ENCODE data around the gene INS. TPM values are rescaled to one million over a fixed set of nuclear protein-coding genes. Genes with fewer than 3 reads are reported as not detected.
A peak's percentile ranks its signal among the peaks of the same experiment; 100 is the strongest.
"Not testable (repeated sequence)": the region's sequence is repeated elsewhere in the genome, so short reads cannot be mapped to it uniquely, and the experiment has no call there.

Gene INS
- total RNA-seq, 2 experiments from 2014 or later: not detected

DNA sequence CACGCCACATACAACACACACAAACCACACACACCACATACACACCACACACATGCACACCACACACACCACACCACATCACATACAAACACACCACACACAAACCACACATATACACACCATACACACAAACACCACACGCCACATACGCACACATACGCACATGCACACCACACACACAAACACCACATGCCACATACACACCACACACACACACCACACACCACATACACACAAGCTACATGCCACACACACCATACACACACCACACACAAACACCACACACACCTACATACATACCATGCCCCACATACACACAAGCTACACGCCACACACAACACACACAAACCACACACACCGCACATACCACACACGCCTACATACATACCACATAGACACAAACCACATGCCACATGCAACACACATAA lies 26.3 kb upstream of the INS start:
- Mint-ChIP-seq H3K27me3 (ENCODE audit: low read depth) (peaks cover 5% of the 10 kb centered on the region), H3K4me3 (no peak overlapping the region), H3K27ac (no peak overlapping the region), H3K4me1 (ENCODE audit: low read depth) (no peaks in the 10 kb centered on the region), H3K9me3 (ENCODE audit: insufficient read depth) (no peaks in the 10 kb centered on the region), H3K36me3 (ENCODE audit: low read depth) (no peaks in the 10 kb centered on the region)
- ChIA-PET POLR2A (no interaction called here), CTCF (interaction anchor here (1.0 to 2.7 kb wide), 5 partner anchors 112 to 535 kb away, joined by 3 to 14 read pairs (median 5); no protein-coding TSS in a partner anchor)
- ATAC-seq: no peak
- no peak for DNase-seq

DNA sequence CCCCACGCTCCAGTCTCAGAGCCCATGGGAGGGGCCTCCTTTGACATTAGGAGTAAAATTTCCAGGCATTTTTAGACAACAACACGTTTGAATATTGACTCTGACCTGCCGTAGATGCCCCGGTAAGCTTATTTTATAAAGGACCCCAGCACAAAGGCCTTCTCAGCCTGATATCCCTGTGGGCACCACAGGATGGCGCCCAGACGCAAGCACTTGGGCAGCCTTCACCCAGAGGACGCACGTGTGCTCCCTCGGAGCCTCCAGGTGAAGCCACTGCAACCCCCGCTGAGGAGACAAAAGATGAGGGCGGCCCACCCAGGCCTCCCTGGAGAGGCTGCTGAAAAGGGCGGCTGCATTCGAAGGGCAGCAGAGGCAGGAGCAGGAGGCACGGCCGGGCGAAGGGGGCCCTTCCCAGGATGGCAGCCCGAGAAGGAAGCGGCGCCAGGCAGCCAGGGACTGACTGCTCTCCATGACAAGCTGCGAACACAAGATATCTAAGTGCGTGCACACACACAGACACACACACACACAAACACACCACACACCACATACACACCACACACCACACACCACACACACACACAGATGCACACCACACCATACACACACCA lies 25.8 kb upstream of the INS start:
- ChIA-PET POLR2A (no interaction called here), CTCF (interaction anchor here (0.6 to 2.7 kb wide), 10 partner anchors 9 to 534 kb away, joined by 3 to 14 read pairs (median 4); no protein-coding TSS in a partner anchor)
- no peaks in the 10 kb centered on the region for H3K36me3 Mint-ChIP-seq (ENCODE audit: low read depth)
- H3K4me1 Mint-ChIP-seq (ENCODE audit: low read depth): no peaks in the 10 kb centered on the region
- peak; percentile 61 for DNase-seq
- H3K27ac Mint-ChIP-seq: no peak overlapping the region
- ATAC-seq: peak; percentile 81
- H3K27me3 Mint-ChIP-seq (ENCODE audit: low read depth): peaks cover 5% of the 10 kb centered on the region
- H3K9me3 Mint-ChIP-seq (ENCODE audit: insufficient read depth): no peaks in the 10 kb centered on the region
- H3K4me3 Mint-ChIP-seq: no peak overlapping the region

DNA sequence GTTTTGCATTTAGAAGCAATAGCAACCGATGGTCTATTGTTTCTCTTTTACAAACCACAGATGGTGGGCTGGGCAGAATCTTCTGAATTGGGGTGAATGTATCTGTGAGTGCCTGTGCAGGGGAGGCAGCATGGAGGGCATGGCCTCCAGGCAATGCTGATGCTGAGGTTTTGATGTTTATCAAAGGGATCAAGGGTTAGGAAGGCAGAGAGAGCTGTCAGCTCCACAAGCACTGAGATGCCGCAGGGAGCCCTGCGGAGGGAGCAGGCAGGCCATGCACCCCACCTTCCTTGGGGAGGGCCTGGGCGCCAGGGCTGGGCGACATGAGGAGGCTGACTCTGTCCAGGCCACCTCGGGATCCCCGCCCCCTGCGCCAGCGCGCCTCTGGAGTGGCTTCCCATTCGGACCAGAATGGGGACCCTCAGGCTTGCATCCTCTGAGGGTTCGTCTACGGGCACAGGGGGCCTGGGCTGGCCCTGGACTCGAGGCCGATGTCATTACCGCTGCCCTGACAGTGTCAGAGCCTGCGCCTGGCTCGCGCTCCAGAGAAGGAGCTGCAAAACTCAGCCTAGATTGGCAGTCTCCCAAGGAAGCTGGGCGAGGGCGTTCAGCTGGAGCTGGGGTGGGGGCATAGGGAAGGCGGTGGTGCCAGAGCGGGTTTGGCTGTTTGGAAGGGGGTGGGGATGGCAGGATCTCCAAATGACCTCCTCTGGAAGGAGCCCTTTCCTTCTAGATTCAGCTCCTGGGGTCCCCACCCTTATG lies 24.5 kb upstream of the INS start:
- DNase-seq (no peak), ATAC-seq (no peak)
- ChIA-PET CTCF (interaction anchor here (1.4 to 2.7 kb wide), 6 partner anchors 10 to 533 kb away, joined by 3 to 14 read pairs (median 4); no protein-coding TSS in a partner anchor), POLR2A (no interaction called here)
- H3K27me3 Mint-ChIP-seq (ENCODE audit: low read depth): peaks cover 3% of the 10 kb centered on the region
- no peaks in the 10 kb centered on the region for H3K36me3 Mint-ChIP-seq (ENCODE audit: low read depth)
- H3K4me3 Mint-ChIP-seq: no peak overlapping the region
- no peak overlapping the region for H3K27ac Mint-ChIP-seq
- H3K4me1 Mint-ChIP-seq (ENCODE audit: low read depth): no peaks in the 10 kb centered on the region
- H3K9me3 Mint-ChIP-seq (ENCODE audit: insufficient read depth): no peaks in the 10 kb centered on the region

DNA sequence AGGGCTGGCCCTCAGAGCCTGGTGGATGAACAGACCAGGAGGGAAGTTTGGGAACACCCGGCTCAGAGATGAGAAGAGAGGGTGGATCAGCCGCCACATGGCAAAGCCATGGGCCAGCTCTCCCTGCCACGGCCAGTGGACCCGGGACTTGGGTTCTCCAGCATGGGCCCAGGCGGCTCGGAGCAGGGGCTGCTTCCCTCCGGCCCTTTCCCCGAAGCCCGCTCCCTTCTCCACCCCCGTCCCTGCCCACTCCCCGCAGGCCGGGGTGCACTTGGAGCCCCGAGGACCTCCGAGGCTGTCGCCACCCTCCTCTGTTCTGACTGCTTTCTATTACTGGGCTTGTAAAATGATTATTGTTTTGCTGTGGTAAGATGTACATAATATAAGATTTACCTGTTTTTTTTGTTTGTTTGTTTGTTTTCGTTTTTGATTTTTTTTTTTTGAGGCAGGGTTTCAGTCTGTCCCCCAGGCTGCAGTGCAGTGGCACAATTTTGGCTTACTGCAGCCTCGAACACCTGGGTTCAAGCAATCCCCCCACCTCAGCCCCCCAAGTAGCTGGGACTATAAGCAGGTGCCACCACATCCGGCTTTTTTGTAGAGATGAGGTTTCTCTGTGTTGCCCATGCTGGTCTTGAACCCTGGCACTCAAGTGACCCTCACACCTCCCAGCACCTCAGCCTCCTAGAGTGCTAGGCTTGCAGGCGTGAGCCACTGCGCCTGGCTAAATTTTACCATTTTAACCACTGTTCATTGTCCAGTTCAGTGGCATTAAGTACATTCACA lies 21.9 kb upstream of the INS start:
- POLR2A ChIA-PET: no interaction called here
- Mint-ChIP-seq H3K27me3 (ENCODE audit: low read depth) (peaks cover 3% of the 10 kb centered on the region), H3K4me1 (ENCODE audit: low read depth) (no peaks in the 10 kb centered on the region), H3K4me3 (no peak overlapping the region), H3K9me3 (ENCODE audit: insufficient read depth) (no peaks in the 10 kb centered on the region), H3K36me3 (ENCODE audit: low read depth) (no peaks in the 10 kb centered on the region), H3K27ac (no peak overlapping the region)
- CTCF ChIA-PET: no interaction called here
- no peak for DNase-seq
- ATAC-seq: no peak

DNA sequence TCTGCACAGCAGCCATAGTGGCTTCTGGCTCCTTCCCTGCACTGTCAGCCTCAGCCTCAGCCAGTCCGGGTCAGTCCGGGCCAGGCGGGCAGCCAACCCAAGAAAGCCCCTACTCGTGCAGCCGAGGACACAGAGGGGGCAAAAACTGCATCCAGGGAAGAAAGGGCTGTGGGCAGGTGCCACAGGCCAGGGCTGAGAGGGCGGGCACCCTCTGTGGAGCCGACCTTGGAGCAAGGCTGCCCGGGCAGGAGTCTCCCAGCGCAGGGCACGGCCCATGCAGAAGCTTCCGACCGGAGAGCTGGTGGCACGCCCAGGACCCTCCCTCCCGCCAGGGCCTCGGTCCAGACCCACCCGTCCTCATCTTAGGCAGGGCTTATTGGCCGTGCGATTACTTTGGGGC lies 21.1 kb upstream of the INS start:
- H3K36me3 Mint-ChIP-seq (ENCODE audit: low read depth): no peaks in the 10 kb centered on the region

DNA sequence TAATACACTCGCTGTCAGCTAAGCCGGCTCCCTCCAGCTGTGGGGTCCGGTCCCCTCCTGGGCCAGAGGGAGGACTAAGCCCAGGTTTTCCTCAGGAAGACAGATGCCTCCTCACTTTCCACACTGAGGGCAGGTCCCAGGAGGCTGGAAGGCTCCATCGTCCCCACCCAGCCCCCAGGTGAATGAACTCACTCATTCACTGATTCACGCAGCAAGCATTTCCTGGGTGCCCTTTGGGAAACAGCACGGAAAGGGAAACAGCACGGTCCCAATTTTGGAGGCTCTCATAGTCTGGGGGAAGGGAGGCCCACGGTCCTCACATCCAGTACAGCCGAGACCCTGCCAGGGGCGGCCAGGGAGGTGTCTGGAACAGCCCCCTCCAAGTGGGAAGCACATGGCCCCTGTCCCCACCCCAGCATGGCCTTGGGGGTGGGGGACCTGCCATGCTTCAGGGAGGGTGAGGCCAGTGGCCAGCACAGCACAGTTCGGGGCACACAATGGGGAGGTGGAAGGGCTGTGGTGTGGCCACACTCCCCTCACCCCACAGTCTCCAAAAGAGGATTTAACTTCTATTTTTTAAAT lies 19.9 kb upstream of the INS start:
- H3K4me3 Mint-ChIP-seq: no peak overlapping the region
- ChIA-PET CTCF (no interaction called here), POLR2A (no interaction called here)
- no peaks in the 10 kb centered on the region for H3K36me3 Mint-ChIP-seq (ENCODE audit: low read depth)
- H3K27ac Mint-ChIP-seq: no peak overlapping the region
- ATAC-seq (no peak), DNase-seq (no peak)
- no peaks in the 10 kb centered on the region for H3K9me3 Mint-ChIP-seq (ENCODE audit: insufficient read depth)
- no peaks in the 10 kb centered on the region for H3K27me3 Mint-ChIP-seq (ENCODE audit: low read depth)
- H3K4me1 Mint-ChIP-seq (ENCODE audit: low read depth): no peaks in the 10 kb centered on the region

More for the DNA sequence above, 21.1 kb upstream of the INS start:
- no peak overlapping the region for H3K27ac Mint-ChIP-seq
- POLR2A ChIA-PET: no interaction called here
- H3K4me3 Mint-ChIP-seq: no peak overlapping the region
- CTCF ChIA-PET: no interaction called here
- H3K9me3 Mint-ChIP-seq (ENCODE audit: insufficient read depth): no peaks in the 10 kb centered on the region
- no peaks in the 10 kb centered on the region for H3K4me1 Mint-ChIP-seq (ENCODE audit: low read depth)
- DNase-seq (no peak), ATAC-seq (no peak)
- peaks cover 3% of the 10 kb centered on the region for H3K27me3 Mint-ChIP-seq (ENCODE audit: low read depth)

DNA sequence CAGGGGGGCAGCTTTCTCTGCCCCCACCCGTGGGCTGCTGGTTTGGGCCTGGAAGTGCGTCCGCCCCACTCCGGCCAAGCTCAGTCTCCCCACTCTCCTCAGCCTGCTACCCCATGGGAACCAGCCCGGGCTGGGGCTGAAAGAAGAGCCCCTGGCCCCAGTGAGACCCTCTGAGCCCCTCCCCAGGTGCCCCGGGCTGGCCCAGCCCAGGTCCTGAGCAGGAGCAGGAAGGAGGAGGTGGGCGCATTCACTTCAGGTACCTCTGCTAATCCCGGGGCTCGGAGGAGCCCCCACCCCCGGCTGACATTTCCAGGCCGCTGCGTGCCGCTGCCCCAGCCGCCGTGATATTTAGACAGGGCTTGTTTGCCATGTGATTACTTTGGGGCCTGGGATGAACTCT lies 19.3 kb upstream of the INS start:
- Mint-ChIP-seq H3K27me3 (ENCODE audit: low read depth) (no peaks in the 10 kb centered on the region), H3K9me3 (ENCODE audit: insufficient read depth) (no peaks in the 10 kb centered on the region), H3K4me3 (no peak overlapping the region), H3K4me1 (ENCODE audit: low read depth) (no peaks in the 10 kb centered on the region), H3K27ac (no peak overlapping the region), H3K36me3 (ENCODE audit: low read depth) (no peaks in the 10 kb centered on the region)
- ATAC-seq (no peak), DNase-seq (no peak)
- CTCF ChIA-PET: no interaction called here
- POLR2A ChIA-PET: no interaction called here

DNA sequence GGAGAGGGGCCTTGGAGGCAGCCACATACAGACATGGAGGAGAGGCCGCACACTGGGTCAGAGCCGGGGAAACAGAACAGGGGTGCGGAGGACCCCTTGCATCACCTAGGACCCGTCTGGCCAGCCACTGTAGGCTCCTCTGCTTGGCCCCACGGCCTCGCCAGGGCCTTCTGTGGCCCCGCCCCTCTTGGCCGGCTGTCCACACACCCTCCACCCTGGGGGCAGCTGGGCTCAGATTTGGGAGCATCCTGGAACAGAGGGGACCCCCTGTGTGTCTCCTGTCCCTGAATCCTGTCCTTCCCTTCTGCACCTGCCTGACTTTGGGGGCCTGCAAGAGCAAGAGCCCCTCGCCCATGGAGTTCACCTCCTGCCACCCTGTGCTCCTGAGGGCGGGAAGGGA lies 18.5 kb upstream of the INS start:
- Mint-ChIP-seq H3K36me3 (ENCODE audit: low read depth) (no peaks in the 10 kb centered on the region), H3K27ac (no peak overlapping the region), H3K4me1 (ENCODE audit: low read depth) (no peaks in the 10 kb centered on the region), H3K9me3 (ENCODE audit: insufficient read depth) (no peaks in the 10 kb centered on the region), H3K4me3 (no peak overlapping the region), H3K27me3 (ENCODE audit: low read depth) (no peaks in the 10 kb centered on the region)
- CTCF ChIA-PET: no interaction called here
- POLR2A ChIA-PET: no interaction called here
- no peak for ATAC-seq
- DNase-seq: no peak

DNA sequence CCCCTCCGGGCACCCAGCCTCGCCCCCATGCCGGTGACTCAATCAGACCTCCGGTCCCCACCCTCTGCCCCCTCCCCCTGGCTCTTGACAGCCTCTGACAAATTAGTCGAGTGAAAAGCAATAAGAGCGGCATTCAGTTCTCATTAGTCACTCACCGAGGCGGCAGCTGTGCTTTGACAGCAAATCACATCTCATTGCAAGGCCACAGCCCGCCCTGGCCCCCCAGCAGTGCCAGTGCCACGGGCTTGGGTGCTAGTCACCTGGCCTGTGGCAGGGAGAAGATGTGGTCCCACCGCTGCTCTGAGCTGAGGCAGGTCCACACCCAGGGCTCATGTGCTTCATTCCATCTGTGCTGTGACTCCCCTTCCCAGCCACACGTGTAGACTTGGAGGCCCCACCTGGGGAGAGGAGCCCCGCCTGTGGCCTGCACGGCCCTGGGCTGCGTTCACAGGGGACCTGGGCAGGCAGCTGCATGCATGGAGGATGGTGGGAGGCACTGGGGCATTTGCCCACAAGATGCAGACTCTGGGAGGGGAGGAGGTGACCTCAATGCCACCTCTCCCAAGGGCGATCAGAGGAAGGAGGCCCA lies 18.0 kb upstream of the INS start:
- Mint-ChIP-seq H3K36me3 (ENCODE audit: low read depth) (no peaks in the 10 kb centered on the region), H3K27ac (no peak overlapping the region), H3K4me3 (no peak overlapping the region), H3K4me1 (ENCODE audit: low read depth) (no peaks in the 10 kb centered on the region), H3K27me3 (ENCODE audit: low read depth) (no peaks in the 10 kb centered on the region), H3K9me3 (ENCODE audit: insufficient read depth) (no peaks in the 10 kb centered on the region)
- POLR2A ChIA-PET: no interaction called here
- CTCF ChIA-PET: no interaction called here
- DNase-seq (no peak), ATAC-seq (peak; percentile 19)

DNA sequence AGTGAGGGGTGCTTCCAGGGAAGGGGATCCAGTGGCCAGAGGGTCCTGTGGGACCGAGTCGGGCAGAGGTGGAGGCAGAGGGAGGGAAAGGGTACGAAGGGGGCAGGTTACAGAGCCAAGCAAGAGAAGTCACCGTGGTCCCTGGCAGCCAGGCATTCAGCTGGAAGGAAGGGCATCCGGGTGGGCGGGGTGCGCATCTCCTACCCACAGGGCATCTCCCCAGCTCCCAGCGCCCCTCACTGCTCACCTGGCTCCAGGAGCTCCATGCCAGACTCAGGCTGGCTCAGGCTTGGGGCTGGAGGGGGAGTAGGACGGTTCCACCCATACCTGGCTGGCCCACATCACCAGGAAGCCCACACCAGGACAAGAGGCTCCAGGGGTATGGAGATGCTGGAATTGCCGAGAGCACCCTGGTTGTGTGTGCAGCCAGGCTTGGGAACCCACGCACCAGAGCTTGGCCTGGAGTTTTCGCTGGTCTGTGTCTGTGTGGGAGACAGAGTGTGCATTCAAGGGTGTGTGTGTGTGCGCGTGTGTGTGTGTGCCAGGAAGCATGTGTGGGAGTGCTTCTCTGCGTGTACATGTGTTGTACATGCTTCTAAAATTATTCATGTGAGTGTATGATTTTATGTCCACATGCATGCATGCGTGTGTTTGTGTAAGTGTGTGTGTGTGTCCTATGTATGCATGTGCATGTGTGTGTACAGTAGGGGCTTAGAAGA lies 17.2 kb upstream of the INS start:
- CTCF ChIA-PET; H3K9me3 Mint-ChIP-seq (ENCODE audit: insufficient read depth); H3K27ac Mint-ChIP-seq; H3K27me3 Mint-ChIP-seq (ENCODE audit: low read depth); H3K4me3 Mint-ChIP-seq; H3K4me1 Mint-ChIP-seq (ENCODE audit: low read depth); ATAC-seq; DNase-seq; POLR2A ChIA-PET; H3K36me3 Mint-ChIP-seq (ENCODE audit: low read depth): not testable (repeated sequence)

DNA sequence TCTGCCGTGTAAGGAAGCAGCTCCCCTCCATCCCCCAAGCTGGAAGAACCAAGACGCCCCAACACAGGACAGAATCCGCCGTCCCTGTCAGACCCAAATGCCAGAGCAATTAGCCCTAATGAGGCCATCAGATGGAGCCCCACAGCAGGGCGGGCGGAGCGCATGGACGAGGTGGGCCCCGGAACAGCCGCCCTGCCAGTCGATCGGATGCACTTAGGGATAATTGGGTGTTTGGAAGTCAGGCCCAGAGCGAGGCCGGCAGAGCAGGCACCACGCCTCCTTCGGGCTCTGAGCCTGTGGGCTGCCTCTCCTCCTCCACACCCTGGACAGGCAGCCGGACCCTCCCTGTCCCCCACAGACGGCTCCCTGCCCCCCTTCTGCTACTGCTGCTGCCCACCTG lies 16.1 kb upstream of the INS start:
- POLR2A ChIA-PET: no interaction called here
- no peaks in the 10 kb centered on the region for H3K27me3 Mint-ChIP-seq (ENCODE audit: low read depth)
- H3K9me3 Mint-ChIP-seq (ENCODE audit: insufficient read depth): no peaks in the 10 kb centered on the region
- no peaks in the 10 kb centered on the region for H3K4me1 Mint-ChIP-seq (ENCODE audit: low read depth)
- H3K36me3 Mint-ChIP-seq (ENCODE audit: low read depth): no peaks in the 10 kb centered on the region
- no peak overlapping the region for H3K27ac Mint-ChIP-seq
- no peak overlapping the region for H3K4me3 Mint-ChIP-seq
- DNase-seq: no peak
- ATAC-seq: no peak
- CTCF ChIA-PET: no interaction called here
